PC-9 (cell line): Measurements from ENCODE around the gene RAB7B. TPM values are rescaled to one million over a fixed set of nuclear protein-coding genes. Genes with fewer than 3 reads are reported as not detected.

Experiments
- BruUV-seq: library from RNA; stranded (reverse); fragments of 400-500 nt; replicated peaks from 2 replicates; lab custom pipeline; 2021; lab: Mats Ljungman, UMichigan
- CTCF ChIA-PET: fragments of 300-600 bp; sonication (Branson Sonifier 250); formaldehyde crosslinking; loops from one replicate; lab custom pipeline; 2022; ENCODE audit warnings: antibody characterized with exemption; lab: Charles Lee
- POLR2A ChIA-PET: fragments of 300-600 bp; sonication (Branson Sonifier 250); formaldehyde crosslinking; loops from one replicate; lab custom pipeline; 2022; ENCODE audit warnings: antibody characterized with exemption; ENCODE audit not compliant: unreplicated experiment; lab: Charles Lee
- DNase-seq, 2 experiments: peaks; one replicate each; pipeline versions ENCODE4 v3.0.0 to v3.0.0-alpha.2; 2015 to 2022; ENCODE audit warnings: mixed read lengths in 1 of 2
- H2AFZ ChIP-seq: fragments of 200-600 bp; sonication (generic); 2 replicates; pipeline ENCODE4 v1.8.1; 2017; ENCODE audit warnings: antibody characterized with exemption
- H3F3A ChIP-seq: fragments of 200-600 bp; sonication (generic); 2 replicates; pipeline ENCODE4 v1.8.1; 2017; ENCODE audit warnings: antibody characterized with exemption, mild to moderate bottlenecking, low read depth; ENCODE audit not compliant: insufficient read depth
- H3K27ac ChIP-seq: fragments of 200-600 bp; sonication (generic); 2 replicates; pipeline ENCODE4 v1.6.1; 2016; ENCODE audit warnings: mixed run types
- H3K27me3 ChIP-seq: fragments of 200-600 bp; sonication (generic); 2 replicates; pipeline ENCODE4 v1.6.1; 2016; ENCODE audit warnings: low read depth, mixed run types; ENCODE audit not compliant: insufficient read depth
- H3K36me3 ChIP-seq: fragments of 200-600 bp; sonication (generic); 2 replicates; pipeline ENCODE4 v1.6.1; 2016; ENCODE audit warnings: low read depth, mixed run types
- H3K4me1 ChIP-seq: fragments of 200-600 bp; sonication (generic); replicated peaks from 2 replicates; pipeline ENCODE4 v1.6.1; 2016; ENCODE audit warnings: mixed run types; ENCODE audit not compliant: insufficient read depth
- H3K4me2 ChIP-seq: fragments of 200-600 bp; sonication (generic); 2 replicates; pipeline ENCODE4 v1.6.1; 2017; ENCODE audit warnings: mixed run types
- H3K4me3 ChIP-seq: fragments of 200-600 bp; sonication (generic); 2 replicates; pipeline ENCODE4 v1.6.1; 2016; ENCODE audit warnings: mixed run types
- H3K79me2 ChIP-seq: fragments of 200-600 bp; sonication (generic); 2 replicates; pipeline ENCODE4 v1.6.1; 2017; ENCODE audit warnings: low read depth, mixed run types
- H3K9me2 ChIP-seq: fragments of 200-600 bp; sonication (generic); 2 replicates; pipeline ENCODE4 v1.8.1; 2017; ENCODE audit warnings: mild to moderate bottlenecking; ENCODE audit not compliant: insufficient read depth
- H3K9me3 ChIP-seq: fragments of 200-600 bp; sonication (generic); 2 replicates; pipeline ENCODE4 v1.8.1; 2016; ENCODE audit warnings: low read depth; ENCODE audit not compliant: insufficient read depth
- H4K20me1 ChIP-seq: fragments of 200-600 bp; sonication (generic); 2 replicates; pipeline ENCODE4 v1.8.1; 2017; ENCODE audit not compliant: insufficient read depth
- EZH2 ChIP-seq: fragments of 200-600 bp; sonication (generic); IDR thresholded peaks from 2 replicates; pipeline ENCODE4 v1.8.0; 2017; ENCODE audit warnings: antibody characterized with exemption, low read depth
- intact Hi-C: fragments of 100-400 bp; cut with micrococcal nuclease; formaldehyde crosslinking; loops from one replicate; pipeline ENCODE4 v1.10.0; 2022; ENCODE audit not compliant: unreplicated experiment
- total RNA-seq: library from RNA; stranded (reverse); gene quantifications from 2 replicates; pipeline ENCODE4 v1.2.3, GENCODE V29; 2021
- TF ChIP-seq, protein P1 (sequence below): fragments of 200-600 bp; sonication (generic); conservative IDR thresholded peaks from 2 replicates; pipeline ENCODE4 v1.6.1; 2017; ENCODE audit warnings: mixed run types, antibody characterized with exemption, mild to moderate bottlenecking, moderate library complexity

RAB7B gene
- total RNA-seq, 1 experiment from 2014 or later, result not detected

DNA sequence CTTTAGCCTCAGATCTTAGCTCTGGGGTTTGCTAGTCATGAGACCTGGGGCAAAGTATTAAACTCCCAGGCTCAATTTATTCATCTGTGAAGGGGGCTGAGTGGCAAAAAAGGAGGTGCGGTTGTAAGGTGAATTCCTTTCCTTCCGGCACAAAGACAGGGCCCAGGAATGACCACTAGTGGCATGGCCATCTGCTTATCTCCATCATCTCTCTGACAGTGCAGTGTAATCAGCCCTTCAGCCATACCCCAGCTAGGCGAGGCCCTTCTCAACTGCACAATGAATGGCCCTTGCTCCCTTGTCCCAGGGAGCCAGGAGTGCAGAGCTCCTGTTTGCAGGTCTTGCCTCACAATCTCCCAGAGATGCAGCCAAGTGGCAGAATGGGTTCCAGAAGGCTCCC lies 54.3 kb downstream of the RAB7B start:
- Histone ChIP-seq H3K9me3 (no peaks in the 10 kb centered on the region), H3K27me3 (peaks cover 12% of the 10 kb centered on the region; the same call in 1 of the 2 replicates), H4K20me1 (no peaks in the 10 kb centered on the region), H3K36me3 (no peaks in the 10 kb centered on the region), H3F3A (peaks cover 9% of the 10 kb centered on the region; the same call in 1 of the 2 replicates), H3K4me3 (no peak overlapping the region), H3K4me1 (peaks cover 50% of the 10 kb centered on the region), H3K79me2 (no peaks in the 10 kb centered on the region), H2AFZ (no peak overlapping the region), H3K4me2 (no peak overlapping the region), H3K9me2 (no peaks in the 10 kb centered on the region), H3K27ac (no peak overlapping the region)
- no peak for DNase-seq
- BruUV-seq, result no TSS peak
- intact Hi-C loops, result no loop called here
- no peak for TF ChIP-seq EZH2
- TF ChIP-seq, protein P1, sequence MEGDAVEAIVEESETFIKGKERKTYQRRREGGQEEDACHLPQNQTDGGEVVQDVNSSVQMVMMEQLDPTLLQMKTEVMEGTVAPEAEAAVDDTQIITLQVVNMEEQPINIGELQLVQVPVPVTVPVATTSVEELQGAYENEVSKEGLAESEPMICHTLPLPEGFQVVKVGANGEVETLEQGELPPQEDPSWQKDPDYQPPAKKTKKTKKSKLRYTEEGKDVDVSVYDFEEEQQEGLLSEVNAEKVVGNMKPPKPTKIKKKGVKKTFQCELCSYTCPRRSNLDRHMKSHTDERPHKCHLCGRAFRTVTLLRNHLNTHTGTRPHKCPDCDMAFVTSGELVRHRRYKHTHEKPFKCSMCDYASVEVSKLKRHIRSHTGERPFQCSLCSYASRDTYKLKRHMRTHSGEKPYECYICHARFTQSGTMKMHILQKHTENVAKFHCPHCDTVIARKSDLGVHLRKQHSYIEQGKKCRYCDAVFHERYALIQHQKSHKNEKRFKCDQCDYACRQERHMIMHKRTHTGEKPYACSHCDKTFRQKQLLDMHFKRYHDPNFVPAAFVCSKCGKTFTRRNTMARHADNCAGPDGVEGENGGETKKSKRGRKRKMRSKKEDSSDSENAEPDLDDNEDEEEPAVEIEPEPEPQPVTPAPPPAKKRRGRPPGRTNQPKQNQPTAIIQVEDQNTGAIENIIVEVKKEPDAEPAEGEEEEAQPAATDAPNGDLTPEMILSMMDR, result no peak
- ChIA-PET POLR2A (interaction anchor here (0.6 kb wide), 1 partner anchor 33 kb away, joined by 4 read pairs; no protein-coding TSS in a partner anchor), CTCF (no interaction called here)

DNA sequence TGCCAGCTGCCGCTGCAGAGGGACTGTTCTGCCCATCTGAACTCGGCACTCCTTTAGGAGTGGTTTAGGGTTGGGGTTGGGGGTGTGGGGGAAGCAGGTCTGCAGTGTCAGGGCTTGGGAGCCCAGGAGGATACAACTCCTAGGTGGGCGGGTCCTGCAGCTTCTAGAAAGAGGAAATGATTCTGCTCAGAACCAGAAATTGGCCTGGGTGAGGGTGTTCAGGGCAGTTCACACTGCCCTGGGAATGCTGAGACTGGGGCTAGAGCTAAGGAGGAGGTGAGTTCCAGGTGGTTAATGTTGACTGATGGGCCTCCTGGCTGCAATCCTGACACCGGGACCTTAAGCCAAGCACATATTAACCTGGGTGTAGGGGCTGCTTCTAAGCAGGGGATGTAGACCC lies 55.2 kb downstream of the RAB7B start:
- Histone ChIP-seq H3K36me3 (no peaks in the 10 kb centered on the region), H3F3A (peaks cover 9% of the 10 kb centered on the region; the same call in 1 of the 2 replicates), H3K79me2 (no peaks in the 10 kb centered on the region), H3K27me3 (peaks cover 12% of the 10 kb centered on the region; the same call in 1 of the 2 replicates), H4K20me1 (no peaks in the 10 kb centered on the region), H3K4me1 (peaks cover 51% of the 10 kb centered on the region), H3K9me2 (no peaks in the 10 kb centered on the region), H3K4me3 (no peak overlapping the region), H3K4me2 (no peak overlapping the region), H2AFZ (no peak overlapping the region), H3K27ac (no peak overlapping the region), H3K9me3 (no peaks in the 10 kb centered on the region)
- DNase-seq, result no peak
- intact Hi-C loops, result no loop called here
- no peak for TF ChIP-seq EZH2
- TF ChIP-seq, protein P1, result no peak
- ChIA-PET CTCF (no interaction called here), POLR2A (no interaction called here)
- no TSS peak for BruUV-seq

DNA sequence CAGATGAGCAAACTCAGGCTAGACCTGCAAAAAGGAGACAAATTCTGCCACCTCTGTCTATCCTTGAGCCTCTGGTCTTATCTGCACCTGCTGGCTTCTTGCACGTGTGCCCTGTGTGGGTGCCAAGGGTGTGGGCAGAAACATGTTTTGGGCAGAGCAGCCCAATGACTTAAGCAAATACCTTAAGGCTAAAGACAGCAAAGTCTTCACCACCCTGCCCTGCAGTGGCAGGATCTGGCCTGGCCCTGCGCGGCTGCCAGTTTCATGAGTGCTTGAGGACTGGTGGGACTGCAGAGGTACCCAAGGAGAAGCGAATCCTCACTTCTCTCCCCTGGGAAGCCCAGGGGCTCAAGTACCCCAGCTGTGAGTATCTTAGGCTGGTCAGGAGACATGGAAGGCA lies 56.2 kb downstream of the RAB7B start:
- TF ChIP-seq EZH2, result no peak
- TF ChIP-seq, protein P1, result no peak
- Histone ChIP-seq H3K9me2 (no peaks in the 10 kb centered on the region), H3K9me3 (no peaks in the 10 kb centered on the region), H2AFZ (no peak overlapping the region), H3K4me2 (peak overlapping the region; percentile 16), H3K4me3 (no peak overlapping the region), H3K79me2 (no peaks in the 10 kb centered on the region), H3K36me3 (no peaks in the 10 kb centered on the region), H3F3A (peaks cover 9% of the 10 kb centered on the region; the same call in 1 of the 2 replicates), H3K27ac (no peak overlapping the region), H3K4me1 (peaks cover 51% of the 10 kb centered on the region), H4K20me1 (no peaks in the 10 kb centered on the region), H3K27me3 (peaks cover 12% of the 10 kb centered on the region; the same call in 1 of the 2 replicates)
- intact Hi-C loops, result loop anchor here (1.0 to 2.0 kb wide), 2 partner anchors 13 to 16 kb away; no protein-coding TSS in a partner anchor
- POLR2A ChIA-PET, result no interaction called here
- BruUV-seq, result no TSS peak
- CTCF ChIA-PET, result interaction anchor here (0.6 to 1.3 kb wide), 2 partner anchors 30 to 107 kb away, joined by 4 read pairs; no protein-coding TSS in a partner anchor
- peak; percentile 71 to 86 for DNase-seq
